GM19240 (cell line): ENCODE measurements around the gene PCDHA8.
"Not testable (repeated sequence)": the region's sequence is repeated elsewhere in the genome, so short reads cannot be mapped to it uniquely, and the experiment has no call there.

Experiments used
- DNase-seq: peaks from one replicate; pipeline ENCODE4 v3.0.0; 2011; ENCODE audit warnings: low spot score; ENCODE audit not compliant: insufficient read length

PCDHA8 gene

GRCh38 chr5:140870221-140871201, 29.5 kb downstream of the PCDHA8 start:
- DNase-seq = no peak

- DNase-seq = no peak
Measured at GRCh38 chr5:140875085-140876065, 34.4 kb downstream of the PCDHA8 start, which contains the start of gene PCDHA12. Gene PCDHA12 (plus strand): TSS chr5:140875308. CDS start chr5:140875473, 165 bp downstream.

- DNase-seq = not testable (repeated sequence)
Measured at GRCh38 chr5:140876541-140877261, 35.7 kb downstream of the PCDHA8 start.

DNA sequence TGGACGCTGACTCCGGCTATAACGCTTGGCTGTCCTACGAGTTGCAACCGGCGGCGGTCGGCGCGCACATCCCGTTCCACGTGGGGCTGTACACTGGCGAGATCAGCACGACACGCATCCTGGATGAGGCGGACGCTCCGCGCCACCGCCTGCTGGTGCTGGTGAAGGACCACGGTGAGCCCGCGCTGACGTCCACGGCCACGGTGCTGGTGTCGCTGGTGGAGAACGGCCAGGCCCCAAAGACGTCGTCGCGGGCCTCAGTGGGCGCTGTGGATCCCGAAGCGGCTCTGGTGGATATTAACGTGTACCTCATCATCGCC, 36.2 kb downstream of the PCDHA8 start:
- no peak for DNase-seq

DNA sequence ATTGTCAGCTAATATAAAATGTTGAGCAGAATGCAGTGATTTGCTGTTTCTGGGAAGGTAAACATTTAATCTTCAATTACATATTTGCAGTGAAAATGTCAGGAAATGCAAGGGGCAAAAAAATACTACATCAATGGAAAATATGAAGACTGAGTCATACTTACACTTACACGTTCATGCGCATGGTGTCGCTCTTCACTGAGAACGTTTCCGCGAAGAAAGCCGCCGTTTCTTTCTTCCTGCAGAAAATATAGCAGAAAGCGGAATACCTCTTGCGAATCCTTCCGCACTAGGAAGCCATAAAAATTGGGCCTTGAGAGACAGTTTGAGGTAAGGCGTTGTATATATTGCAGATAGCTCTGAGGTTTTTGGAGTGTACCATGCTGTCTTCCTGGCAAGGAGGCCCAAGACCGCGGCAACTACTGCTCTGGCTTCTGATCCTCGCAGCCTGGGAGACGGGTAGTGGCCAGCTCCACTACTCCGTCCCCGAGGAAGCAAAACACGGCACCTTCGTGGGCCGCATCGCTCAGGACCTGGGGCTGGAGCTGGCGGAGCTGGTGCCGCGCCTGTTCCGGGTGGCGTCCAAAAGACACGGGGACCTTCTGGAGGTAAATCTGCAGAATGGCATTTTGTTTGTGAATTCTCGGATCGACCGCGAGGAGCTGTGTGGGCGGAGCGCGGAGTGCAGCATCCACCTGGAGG, 41.1 kb downstream of the PCDHA8 start, which contains the start of gene PCDHA13:
Gene PCDHA13 (plus strand): TSS at position 236 of the 702 bp plus-strand sequence. CDS start 145 bp downstream, at position 381.
- no peak for DNase-seq

GRCh38 chr5:140882591-140882899, 41.6 kb downstream of the PCDHA8 start:
- DNase-seq = no peak

DNA sequence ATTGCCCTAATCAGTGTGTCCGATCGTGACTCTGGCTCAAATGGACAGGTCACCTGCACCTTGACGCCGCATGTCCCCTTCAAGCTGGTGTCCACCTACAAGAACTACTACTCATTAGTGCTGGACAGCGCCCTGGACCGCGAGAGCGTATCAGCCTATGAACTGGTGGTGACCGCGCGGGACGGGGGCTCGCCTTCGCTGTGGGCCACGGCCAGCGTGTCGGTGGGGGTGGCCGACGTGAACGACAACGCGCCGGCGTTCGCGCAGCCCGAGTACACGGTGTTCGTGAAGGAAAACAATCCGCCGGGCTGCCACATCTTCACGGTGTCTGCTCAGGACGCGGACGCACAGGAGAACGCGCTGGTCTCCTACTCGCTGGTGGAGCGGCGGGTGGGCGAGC, 42.4 kb downstream of the PCDHA8 start:
- no peak for DNase-seq

DNA sequence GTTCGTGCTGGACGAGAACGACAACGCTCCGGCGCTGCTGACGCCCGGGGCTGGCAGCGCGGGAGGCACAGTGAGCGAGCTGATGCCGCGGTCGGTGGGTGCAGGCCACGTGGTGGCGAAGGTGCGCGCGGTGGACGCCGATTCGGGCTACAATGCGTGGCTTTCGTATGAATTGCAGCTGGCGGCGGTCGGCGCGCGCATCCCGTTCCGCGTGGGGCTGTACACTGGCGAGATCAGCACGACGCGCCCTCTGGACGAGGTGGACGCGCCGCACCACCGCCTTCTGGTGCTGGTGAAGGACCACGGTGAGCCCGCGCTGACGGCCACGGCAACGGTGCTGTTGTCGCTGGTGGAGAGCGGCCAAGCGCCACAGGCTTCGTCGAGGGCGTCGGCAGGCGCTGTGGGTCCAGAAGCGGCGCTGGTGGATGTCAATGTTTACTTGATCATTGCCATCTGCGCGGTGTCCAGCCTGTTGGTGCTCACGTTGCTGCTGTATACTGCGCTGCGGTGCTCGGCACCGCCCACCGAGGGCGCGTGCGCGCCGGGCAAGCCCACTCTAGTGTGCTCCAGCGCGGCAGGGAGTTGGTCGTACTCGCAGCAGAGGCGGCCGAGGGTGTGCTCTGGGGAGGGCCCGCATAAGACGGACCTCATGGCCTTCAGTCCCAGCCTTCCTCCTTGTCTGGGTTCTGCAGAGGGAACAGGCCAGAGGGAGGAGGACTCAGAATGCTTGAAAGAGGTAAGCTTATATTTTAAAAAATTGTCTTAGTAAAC, 43.1 kb downstream of the PCDHA8 start:
- no peak for DNase-seq
